Mesothelial cell of epicardium (in vitro differentiated cells): Measurements from ENCODE around the gene PPP3CA. TPM values are rescaled to one million over a fixed set of nuclear protein-coding genes. Genes with fewer than 3 reads are reported as not detected.

Experiments used
- DNase-seq, 2 experiments: peaks; one replicate each; pipeline ENCODE4 v3.0.0; 2021; ENCODE audit warnings: low spot score in 2 of 2; ENCODE audit not compliant: unreplicated experiment in 2 of 2
- H3K27ac Mint-ChIP-seq: 2 replicates; pipeline ENCODE4 v1.8.0; 2021; ENCODE audit warnings: mixed read lengths
- H3K27me3 Mint-ChIP-seq: 2 replicates; pipeline ENCODE4 v1.8.0; 2021; ENCODE audit warnings: low read depth, mixed read lengths
- H3K36me3 Mint-ChIP-seq: 2 replicates; pipeline ENCODE4 v1.8.0; 2021; ENCODE audit warnings: mixed read lengths
- H3K4me1 Mint-ChIP-seq: 2 replicates; pipeline ENCODE4 v1.8.0; 2021; ENCODE audit warnings: mixed read lengths
- H3K4me3 Mint-ChIP-seq: 2 replicates; pipeline ENCODE4 v1.8.0; 2021; ENCODE audit warnings: mild to moderate bottlenecking, moderate library complexity, mixed read lengths
- H3K9me3 Mint-ChIP-seq: 2 replicates; pipeline ENCODE4 v1.8.0; 2021; ENCODE audit warnings: mixed read lengths
- CTCF ChIP-seq: fragments of 200-600 bp; sonication (generic); IDR thresholded peaks from one replicate; pipeline ENCODE4 v1.5.0; 2021; ENCODE audit warnings: antibody characterized with exemption; ENCODE audit not compliant: unreplicated experiment
- total RNA-seq: library from RNA; stranded (reverse); gene quantifications from 3 replicates; pipeline ENCODE4 v1.2.1, GENCODE V29; 2021

Gene PPP3CA
- total RNA-seq, 1 donor from 2014 or later: 23.5 TPM

- peaks cover 3% of the 10 kb centered on the region for H3K4me1 Mint-ChIP-seq
- H3K36me3 Mint-ChIP-seq: no peaks in the 10 kb centered on the region
- no peak for TF ChIP-seq CTCF
- no peaks in the 10 kb centered on the region for H3K9me3 Mint-ChIP-seq
- no peak overlapping the region for H3K4me3 Mint-ChIP-seq
- no peak for DNase-seq
- no peaks in the 10 kb centered on the region for H3K27me3 Mint-ChIP-seq
- H3K27ac Mint-ChIP-seq: no peak overlapping the region
Measured at GRCh38 chr4:101339332-101339731, 8.0 kb downstream of the PPP3CA start.

GRCh38 chr4:101337688-101338087 lies 9.6 kb downstream of the PPP3CA start:
- Mint-ChIP-seq H3K4me1 (peaks cover 3% of the 10 kb centered on the region), H3K9me3 (no peaks in the 10 kb centered on the region), H3K27me3 (no peaks in the 10 kb centered on the region), H3K36me3 (no peaks in the 10 kb centered on the region), H3K27ac (no peak overlapping the region), H3K4me3 (no peak overlapping the region)
- DNase-seq: no peak
- no peak for TF ChIP-seq CTCF

- TF ChIP-seq CTCF: no peak
- Mint-ChIP-seq H3K27ac (no peak overlapping the region), H3K36me3 (no peaks in the 10 kb centered on the region), H3K9me3 (no peaks in the 10 kb centered on the region), H3K4me3 (no peak overlapping the region), H3K4me1 (peaks cover 3% of the 10 kb centered on the region), H3K27me3 (no peaks in the 10 kb centered on the region)
- DNase-seq: no peak
Measured at GRCh38 chr4:101334963-101335572, 12.3 kb downstream of the PPP3CA start.

- H3K4me3 Mint-ChIP-seq: no peak overlapping the region
- no peaks in the 10 kb centered on the region for H3K9me3 Mint-ChIP-seq
- no peaks in the 10 kb centered on the region for H3K27me3 Mint-ChIP-seq
- H3K27ac Mint-ChIP-seq: no peak overlapping the region
- peaks cover 3% of the 10 kb centered on the region for H3K4me1 Mint-ChIP-seq
- H3K36me3 Mint-ChIP-seq: no peaks in the 10 kb centered on the region
- no peak for DNase-seq
- no peak for TF ChIP-seq CTCF
Measured at GRCh38 chr4:101332424-101332823, 14.9 kb downstream of the PPP3CA start.

GRCh38 chr4:101331017-101331416 lies 16.3 kb downstream of the PPP3CA start:
- Mint-ChIP-seq H3K36me3 (no peaks in the 10 kb centered on the region), H3K9me3 (no peaks in the 10 kb centered on the region), H3K4me3 (no peak overlapping the region), H3K27ac (no peak overlapping the region), H3K4me1 (no peaks in the 10 kb centered on the region), H3K27me3 (no peaks in the 10 kb centered on the region)
- TF ChIP-seq CTCF: no peak
- no peak for DNase-seq

- DNase-seq: no peak
- TF ChIP-seq CTCF: no peak
- H3K27ac Mint-ChIP-seq: no peak overlapping the region
- H3K27me3 Mint-ChIP-seq: no peaks in the 10 kb centered on the region
- H3K4me1 Mint-ChIP-seq: no peaks in the 10 kb centered on the region
- no peak overlapping the region for H3K4me3 Mint-ChIP-seq
- H3K36me3 Mint-ChIP-seq: no peaks in the 10 kb centered on the region
- no peaks in the 10 kb centered on the region for H3K9me3 Mint-ChIP-seq
Measured at GRCh38 chr4:101329592-101329991, 17.7 kb downstream of the PPP3CA start.
